HG02840 (cell line): ENCODE data around the gene FAM83C.

Source experiments
- ATAC-seq: cut with Tn5 transposase; IDR thresholded peaks from one replicate; pipeline ENCODE4 v1.9.1; 2021; ENCODE audit warnings: mild to moderate bottlenecking, moderate library complexity, moderate number of reproducible peaks; ENCODE audit not compliant: unreplicated experiment, low FRiP score

Gene FAM83C

DNA sequence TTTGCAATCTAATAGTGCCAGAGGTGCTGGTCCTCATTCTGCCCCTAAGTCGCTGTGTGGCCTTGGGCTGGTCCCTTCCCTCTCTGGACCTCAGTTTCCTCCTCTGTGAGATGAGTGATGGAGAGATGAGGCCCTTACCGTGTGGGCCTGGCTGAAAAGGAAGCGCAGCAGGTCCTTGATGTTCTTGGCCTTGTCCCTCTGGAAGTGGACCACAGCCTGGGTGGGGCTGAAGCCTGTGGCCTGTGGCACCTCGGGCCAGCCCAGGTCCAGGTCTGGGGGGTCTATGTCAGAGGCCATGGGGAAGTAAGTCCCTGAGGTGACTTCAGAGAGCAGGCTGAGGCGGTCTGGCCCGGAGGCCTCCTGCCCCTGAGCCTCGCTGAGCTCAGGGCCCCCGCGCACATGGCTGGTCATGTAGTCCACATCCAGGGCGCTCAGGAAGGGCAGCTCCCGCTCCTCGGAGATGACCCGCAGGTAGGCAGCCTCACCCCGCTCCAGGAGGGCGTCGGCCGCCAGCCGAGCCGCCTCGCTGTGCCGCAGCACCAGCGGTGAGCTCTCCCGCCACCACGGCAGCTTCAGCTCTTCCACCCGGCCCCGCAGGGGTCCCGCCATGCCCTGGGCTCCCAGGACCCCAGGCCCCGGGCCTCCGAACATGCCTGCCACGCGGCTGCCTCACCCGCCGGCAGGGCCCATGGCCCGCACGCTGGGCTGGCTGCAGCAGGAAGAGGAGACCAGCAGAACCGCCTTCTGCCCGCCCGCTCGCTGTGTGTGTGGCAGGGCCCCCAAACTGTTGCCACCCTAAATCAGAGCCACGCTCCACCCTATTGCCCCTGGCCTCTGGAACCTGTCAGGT is at the start of gene FAM83C:
Gene FAM83C, minus strand, starts transcription at position 772 of the 850 bp plus-strand sequence. Its CDS starts 121 bp downstream, at position 651.
- ATAC-seq, result no peak

DNA sequence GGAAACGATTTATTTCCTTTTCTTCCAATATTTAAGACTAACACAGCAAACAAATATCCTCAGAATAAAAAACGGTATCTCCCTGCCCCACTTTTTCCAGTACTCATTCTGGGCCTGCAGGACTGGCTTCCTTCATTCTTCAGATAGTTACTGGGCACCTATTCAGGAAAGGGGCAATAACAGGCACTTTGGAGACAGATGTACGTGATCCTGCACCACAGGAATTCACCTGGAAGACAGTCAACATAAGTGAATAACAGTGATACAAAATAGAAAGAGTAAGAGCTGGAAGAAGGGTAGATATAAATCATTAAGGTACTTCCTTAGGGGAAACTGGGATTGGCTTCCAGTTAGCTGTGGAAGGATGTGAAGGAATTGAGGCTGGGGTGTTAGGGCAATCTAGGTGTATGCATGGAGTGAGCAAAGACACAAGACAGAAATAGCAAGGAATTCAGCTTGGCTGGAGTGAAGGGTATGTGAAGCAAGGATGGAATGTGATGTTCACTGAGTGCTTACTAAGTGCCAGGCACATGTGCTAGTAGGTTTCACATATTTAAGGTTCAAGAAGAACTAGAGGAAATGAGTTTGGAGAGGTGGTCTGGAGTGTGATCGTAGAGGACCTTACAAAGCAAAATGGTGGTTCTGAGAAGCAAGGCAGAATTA is 49.3 kb upstream of the FAM83C start:
- ATAC-seq, result no peak

DNA sequence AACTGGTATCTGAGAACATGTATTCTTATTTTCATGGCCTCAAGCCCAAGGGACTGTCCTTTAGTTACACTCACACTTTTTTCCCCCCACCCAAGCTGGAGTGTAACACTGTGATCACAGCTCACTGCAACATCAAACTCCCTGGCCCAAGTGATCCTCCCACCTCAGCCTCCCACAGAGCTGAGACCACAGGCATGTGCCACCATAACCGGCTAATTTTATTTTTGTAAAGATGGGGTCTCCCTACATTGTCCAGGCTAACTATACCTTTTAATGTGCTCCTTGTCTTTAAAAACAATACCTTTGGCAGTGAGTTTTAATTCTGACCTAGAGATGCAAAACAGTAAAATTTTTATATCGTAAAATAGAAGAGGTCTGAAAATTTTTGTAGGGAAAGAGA is 48.2 kb upstream of the FAM83C start:
- ATAC-seq, result no peak

- ATAC-seq, result no peak
Observed at GRCh38 chr20:35339636-35340035, 47.4 kb upstream of the FAM83C start.

DNA sequence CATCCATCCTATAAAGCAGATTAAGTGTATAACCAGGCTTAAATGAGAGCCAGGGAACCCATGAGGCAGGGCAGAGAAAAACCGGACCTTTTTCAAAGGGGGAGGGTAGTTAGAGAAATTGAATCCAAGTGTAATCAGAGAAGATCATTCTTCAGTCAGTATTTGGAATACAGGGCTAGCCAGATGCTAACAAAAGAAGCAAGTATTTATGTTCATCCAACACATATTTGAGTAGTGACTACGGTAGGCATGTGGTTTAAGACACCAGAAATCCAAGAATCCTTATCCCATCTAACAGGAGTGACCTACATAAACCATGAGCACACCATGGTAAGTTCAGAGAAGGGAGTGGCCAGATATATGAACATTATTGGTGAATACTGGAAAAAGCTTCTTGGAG is 46.8 kb upstream of the FAM83C start:
- no peak for ATAC-seq

- ATAC-seq, result no peak
Observed at GRCh38 chr20:35334311-35335101, 42.3 kb upstream of the FAM83C start.

DNA sequence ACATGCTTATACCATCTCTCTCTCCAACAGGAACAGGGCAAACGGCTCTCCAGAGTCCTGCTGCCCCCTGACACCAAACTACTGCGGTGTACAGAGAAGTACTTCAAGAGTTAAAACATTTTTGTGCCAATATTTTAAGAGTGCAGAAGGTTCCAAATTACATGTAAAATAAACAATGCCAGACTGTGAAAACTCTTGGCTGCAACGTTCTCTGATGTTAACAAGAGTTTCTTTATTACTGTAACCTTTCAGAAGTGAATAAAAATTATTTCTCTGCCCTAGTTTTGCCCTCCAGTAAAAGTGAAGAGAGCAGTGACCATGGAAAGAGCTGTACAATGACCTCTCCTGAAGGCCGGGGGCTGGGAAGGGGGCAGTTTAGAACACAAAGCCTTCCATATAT is 41.4 kb upstream of the FAM83C start:
- no peak for ATAC-seq

GRCh38 chr20:35332540-35333200 is 40.4 kb upstream of the FAM83C start:
- ATAC-seq, result no peak

- ATAC-seq, result no peak
Observed at GRCh38 chr20:35329435-35330139, 37.4 kb upstream of the FAM83C start.

DNA sequence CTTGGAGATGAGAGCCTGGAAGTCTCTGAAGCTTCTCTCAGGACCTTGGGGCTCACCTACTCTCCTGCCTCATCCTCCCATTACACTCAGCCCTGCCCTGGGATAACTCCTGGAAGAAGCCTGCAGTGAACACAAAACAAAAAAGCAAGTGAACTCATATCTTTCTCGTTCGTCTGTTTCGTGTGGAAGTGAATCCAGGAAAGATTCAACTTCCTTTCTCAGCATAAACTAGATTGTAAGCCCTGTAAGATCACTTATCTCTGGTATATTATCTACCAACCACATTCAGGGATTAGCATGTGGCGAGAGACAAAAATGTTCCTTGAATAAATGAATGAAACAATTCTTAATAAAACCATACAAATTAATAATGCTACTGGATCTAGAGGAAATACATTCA is 36.5 kb upstream of the FAM83C start:
- no peak for ATAC-seq

DNA sequence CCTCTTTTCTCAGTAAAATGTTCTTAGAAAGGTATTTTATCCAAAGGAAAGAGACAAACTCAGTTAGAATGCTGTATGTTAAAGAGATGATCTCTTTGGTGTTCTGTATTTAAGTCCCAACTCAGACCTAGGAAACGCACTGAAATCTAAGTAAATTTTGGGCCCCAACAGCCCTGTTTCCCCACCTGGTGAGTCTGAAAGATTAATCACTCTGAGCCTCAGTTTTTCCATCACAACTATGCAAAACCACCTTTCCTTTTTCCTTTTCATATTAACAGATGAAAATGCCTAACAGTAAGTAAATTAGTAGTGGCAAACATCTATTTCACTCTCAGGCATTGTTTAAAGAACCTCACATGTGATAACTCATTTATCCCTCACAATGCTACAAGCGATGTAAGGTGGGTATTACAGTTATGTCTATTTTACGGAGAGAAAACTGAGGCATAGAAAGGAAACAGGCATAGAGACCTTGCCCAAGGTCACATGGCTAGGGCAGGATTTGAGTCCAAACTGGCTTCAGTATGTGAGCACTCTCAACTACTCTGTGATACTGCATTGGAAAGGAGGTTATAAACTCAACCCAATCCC is 36.0 kb upstream of the FAM83C start:
- no peak for ATAC-seq

- ATAC-seq, result no peak
Observed at GRCh38 chr20:35327074-35327976, 35.1 kb upstream of the FAM83C start.

GRCh38 chr20:35326740-35327073 is 34.5 kb upstream of the FAM83C start:
- ATAC-seq, result no peak

DNA sequence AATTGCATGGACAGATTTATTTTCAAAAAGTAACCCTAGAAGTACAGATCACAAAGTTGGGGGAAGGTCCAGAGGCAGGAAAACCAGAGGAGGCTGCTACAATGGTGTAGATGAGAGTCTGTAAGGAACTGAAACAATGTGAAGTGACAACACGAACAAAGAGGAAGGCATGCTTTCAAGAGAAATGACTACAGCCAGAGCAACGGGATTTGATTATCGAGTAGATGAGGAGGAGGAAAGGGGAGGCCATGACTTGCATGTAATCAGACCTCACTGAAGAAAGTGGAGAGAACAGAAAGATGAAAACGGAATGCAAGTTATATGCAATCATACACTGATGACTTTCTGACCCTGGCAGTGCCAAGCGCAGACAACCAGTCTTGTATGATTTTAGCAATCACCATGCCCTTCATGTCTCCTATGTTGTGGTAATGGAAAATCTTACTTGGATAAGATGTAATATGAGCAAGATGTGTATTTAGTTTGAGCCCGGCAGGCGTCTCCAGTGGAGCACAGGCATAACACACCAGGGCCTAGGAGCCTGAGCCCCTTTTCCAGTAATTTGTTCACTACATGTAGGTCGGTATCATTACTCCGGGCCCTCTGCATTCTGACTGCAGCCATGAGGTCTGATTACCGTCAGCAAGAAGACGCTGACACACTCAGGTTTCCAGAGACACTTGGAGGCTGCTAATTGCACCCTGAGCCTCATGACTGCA is 34.0 kb upstream of the FAM83C start:
- no peak for ATAC-seq

DNA sequence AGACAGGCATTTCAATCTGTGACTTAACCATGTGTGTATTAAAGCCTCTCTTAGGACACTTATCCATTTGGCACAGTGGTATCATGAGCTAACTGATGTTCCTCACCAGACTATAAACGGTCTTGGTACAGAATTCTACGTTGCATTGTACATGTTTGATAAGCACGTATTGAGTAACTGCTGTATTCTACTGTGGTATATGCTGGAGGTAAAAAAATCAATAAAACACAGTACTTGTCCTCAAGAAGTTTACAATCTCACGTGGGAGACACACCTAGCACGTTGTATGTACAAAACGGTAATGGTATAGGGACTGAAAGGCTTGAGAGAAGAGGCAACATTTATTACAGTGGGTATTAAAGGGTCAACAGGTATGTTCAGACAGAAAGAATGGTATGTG is 33.2 kb upstream of the FAM83C start:
- ATAC-seq, result no peak

DNA sequence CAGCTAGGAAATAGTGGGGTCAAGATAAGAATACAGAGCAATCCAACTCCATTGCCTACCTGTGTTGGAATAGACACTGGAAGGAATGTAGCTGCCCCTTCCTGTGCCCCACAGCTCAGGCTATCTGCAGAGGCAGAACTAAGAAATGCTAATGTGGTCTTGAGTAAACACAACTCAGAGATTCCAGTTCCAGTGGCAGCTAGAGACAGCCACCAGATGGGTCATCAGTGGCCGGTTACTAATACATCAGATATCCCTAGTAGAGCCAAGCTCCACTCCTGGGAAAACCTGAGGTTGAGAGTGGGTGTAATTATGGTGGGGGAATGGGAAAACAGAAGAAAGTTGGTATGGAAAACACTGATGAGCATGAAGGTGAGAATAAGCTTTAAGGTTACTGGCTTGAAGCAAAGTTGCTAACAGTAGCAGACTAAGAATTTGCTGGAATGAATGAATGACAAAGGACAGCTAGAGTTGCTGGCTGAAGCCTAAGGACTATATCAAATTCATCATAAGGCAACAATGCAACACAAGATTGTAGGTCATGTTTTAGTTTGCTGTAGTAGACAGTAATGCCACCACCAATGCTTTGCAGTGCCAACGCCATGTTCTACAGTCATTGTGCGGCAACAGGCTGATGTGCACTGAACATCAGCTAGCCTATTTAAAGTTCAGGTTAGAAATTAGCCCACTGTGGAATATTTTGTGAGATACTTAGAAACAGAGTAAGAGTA is 28.3 kb upstream of the FAM83C start:
- no peak for ATAC-seq

- no peak for ATAC-seq
Observed at GRCh38 chr20:35319871-35320197, 27.6 kb upstream of the FAM83C start.
